NCI-H1048 (cell line): ENCODE results near the gene RPS17.
"Not testable (repeated sequence)": the region's sequence is repeated elsewhere in the genome, so short reads cannot be mapped to it uniquely, and the experiment has no call there.

ENCODE experiments used
- DNase-seq: peaks from one replicate; lab custom pipeline; 2025; lab: John Stamatoyannopoulos, UW

The RPS17 gene

DNA sequence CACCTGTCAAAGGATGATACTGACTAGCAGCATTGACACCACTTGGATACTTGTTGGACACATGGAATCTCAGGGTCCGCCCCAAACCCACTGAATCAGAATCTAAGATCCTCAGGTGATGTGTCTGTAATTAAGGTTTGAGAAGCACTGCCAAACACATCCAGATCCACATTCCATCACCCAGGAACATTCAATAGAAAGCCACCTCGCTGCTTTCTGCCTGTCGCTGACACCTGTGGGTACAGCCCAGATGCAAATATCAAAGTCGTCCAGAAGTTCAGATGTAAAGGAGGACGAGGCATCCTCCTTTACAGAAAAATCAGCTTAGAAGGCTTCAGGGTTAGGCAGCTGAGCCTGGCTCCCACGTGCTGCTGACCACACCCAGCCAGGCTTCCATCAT, 5.2 kb upstream of the RPS17 start:
- DNase-seq, result no peak

DNA sequence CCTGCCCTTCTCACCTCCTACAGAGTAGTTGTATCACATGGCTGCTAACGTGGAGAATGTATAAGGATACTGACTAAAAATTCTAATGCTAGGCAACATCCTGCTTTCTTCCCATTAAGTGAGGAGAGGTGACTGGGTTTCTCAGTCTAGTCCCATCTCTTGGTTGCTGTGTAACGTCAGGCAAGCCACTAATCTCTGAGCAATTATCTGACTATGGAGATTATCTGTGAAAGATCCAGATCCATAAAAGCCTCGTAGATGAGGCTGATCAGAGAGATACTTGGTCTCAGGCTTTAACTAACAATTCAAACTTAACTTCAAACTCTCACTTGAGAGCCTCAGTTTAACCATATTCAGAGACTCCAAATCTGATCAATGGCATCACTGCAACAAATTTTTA, 4.7 kb upstream of the RPS17 start:
- DNase-seq, result no peak

DNA sequence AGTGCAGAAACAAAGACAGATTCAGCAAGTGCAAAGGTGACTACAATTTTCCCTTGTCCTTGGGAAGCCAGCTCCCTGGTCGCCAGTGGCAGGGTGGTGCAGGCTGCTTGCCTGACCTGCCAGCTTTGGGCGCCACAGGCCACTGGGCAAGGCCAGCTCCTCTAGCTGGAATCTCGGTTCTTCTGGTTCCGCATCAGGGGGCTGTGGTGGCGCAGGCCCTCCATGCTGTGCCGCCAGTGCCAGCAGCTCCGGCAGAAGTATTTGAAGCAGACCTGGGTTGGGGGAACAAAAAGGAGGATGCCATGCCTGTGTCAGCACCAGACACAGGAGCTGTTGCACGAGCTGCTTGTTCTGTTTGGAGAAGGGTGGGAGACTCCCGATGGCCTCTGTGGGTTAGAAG, 4.2 kb upstream of the RPS17 start:
- DNase-seq, result no peak

DNA sequence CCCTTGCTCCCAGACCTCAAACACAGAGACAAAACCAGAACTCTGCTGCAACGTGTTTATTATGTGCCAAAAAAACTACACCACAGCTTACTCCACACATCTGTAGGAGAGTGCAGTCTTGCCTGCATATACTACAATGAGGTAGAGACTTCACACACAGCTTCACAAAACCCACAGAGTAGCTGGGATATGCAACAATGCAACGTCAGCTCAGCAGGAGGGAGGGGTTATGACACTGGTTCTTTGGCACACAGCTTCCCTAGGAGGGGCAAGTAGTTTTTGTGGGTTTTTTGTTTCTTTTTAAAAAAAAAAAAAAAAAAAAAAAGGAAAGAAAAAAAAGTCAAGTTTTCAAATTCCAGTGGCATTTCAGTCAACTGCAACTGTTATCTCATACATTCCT, 2.9 kb upstream of the RPS17 start:
- no peak for DNase-seq

DNA sequence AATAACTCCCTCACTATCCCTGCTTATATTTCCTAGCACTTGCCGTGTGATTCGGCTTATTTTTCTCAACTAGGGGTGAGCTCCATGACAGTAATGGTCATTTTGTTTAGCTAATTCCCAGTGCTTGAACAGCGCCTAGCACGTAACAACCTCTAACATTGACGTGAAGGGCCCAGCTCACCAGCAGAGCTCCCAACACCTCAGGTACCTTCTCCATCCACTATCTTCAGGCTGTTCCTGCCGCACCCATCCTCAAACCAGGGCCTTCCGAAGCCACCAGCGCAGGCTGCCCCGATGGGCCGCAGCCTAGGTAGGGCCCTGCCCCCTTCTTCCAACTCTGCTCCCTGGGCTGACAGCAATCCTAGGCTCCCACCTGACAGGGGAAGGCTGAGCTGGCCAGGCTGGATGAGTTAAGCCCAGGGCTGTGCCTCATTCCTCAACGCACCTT, 751 bp upstream of the RPS17 start:
- no peak for DNase-seq

DNA sequence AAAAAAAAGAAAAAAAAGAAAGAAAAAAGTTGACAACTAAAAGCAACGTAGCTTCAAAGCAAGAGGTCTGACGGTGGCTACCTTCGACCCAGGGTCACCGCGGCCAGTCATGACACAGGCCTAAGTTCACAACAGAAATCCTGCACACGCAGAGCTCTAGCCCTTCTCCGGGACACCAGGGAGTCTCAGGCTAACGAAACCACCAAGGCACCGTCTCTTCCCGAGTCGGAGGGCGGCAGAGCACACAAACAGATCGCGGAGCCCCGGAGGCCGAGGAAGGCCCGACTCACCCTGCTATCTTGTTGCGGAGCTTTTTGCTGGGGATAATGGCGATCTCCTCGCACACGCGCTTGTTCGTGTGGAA, 584 bp downstream of the RPS17 start:
- no peak for DNase-seq

DNA sequence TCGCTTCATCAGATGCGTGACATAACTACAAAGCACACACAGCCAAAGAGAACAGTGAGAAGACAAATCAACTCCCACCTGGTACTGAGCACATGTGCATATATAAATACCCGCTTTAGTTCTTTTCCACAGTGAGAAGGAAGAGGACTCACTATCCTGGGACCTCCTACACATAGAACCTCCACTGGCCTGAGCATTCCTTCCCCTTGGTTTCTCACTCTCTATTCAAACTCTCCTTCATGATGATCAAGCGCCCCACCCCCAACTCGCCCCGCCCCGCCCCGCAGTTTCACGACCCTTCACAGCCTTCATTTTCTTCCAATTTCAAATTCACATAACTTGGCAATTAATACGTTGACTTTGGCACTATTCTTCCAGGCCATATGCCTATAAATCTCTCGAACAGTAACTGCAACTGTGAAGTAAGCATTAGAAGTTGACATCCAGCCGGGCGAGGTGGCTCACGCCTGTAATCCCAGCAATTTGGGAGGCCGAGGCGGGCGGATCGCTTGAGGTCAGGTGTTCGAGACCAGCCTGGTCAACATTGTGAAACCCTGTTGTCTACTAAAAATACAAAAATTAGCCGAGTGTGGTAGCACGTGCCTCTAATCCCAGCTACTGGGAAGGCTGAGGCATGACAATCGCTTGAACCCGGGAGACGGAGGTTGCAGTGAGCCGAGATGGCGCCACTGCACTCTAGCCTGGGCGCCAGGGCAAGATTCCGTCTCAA, 1.1 kb downstream of the RPS17 start:
- DNase-seq, result no peak

DNA sequence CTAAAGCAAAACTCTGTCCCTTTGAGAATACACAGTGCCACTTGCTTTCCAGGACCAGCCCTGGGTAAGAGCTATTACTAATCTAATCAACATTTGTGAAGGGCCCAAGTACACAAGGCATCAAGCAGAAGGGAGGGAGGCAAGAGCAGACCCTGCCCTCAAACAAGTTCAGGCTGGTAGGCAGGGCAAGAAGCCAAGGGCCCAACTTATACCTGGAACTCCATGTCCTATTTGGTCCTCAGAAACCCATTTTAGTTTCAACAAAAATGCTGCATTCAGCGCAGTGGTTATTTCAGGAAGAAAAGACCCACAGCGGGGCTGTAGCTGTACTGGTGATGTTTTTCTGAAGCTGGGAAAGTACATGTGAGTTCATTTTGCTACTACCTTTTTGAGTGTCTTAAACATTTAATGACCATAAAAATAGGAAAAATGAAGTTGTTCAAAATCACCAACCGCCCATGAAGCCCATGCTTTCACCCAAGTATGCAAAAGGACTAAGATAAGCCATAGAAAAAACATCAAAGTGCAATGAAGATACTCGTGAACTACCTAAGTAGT, 2.8 kb downstream of the RPS17 start:
- no peak for DNase-seq

DNA sequence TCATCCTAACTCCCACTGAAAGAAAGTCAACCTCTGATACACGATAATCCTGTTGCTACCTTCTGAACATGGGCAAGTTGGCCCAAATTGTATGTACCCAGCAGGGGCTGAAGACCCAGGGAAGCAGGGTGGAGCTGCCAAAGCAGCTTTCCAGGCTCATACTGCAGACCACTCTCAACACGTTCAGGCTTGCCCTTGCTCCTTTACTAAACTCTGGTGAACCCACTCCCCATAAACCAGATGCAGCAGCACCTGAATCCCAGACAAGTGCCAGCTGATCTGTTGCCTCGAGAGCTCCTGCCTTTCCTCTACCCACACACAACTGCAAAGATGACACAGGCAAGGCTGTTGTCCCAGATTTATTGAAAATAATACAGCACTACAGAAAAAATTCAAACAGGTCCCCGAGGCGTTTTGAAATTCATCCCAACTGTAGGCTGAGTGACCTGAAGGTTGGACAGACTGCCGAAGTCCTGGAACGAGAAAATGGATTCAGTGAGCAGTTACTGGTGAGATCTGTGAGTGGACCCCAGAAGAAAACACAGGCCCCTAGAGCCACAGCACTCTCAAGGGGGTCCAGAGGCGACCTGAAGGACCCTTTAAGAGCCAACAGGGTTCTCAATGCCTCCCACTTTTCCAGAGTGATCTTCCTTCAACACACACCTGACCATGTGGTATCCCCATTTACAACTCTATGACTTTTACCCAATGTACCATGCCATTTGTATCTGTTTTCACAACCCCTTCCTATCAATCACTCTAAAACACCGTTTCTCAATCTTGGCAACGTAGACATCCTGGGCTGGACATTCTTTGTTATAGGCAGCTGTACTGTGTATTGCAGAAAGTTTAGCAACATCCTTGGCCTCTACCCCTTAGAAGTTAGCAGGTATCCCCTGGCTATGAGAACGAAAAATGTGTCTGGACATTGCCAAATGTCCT, 3.6 kb downstream of the RPS17 start:
- no peak for DNase-seq

DNA sequence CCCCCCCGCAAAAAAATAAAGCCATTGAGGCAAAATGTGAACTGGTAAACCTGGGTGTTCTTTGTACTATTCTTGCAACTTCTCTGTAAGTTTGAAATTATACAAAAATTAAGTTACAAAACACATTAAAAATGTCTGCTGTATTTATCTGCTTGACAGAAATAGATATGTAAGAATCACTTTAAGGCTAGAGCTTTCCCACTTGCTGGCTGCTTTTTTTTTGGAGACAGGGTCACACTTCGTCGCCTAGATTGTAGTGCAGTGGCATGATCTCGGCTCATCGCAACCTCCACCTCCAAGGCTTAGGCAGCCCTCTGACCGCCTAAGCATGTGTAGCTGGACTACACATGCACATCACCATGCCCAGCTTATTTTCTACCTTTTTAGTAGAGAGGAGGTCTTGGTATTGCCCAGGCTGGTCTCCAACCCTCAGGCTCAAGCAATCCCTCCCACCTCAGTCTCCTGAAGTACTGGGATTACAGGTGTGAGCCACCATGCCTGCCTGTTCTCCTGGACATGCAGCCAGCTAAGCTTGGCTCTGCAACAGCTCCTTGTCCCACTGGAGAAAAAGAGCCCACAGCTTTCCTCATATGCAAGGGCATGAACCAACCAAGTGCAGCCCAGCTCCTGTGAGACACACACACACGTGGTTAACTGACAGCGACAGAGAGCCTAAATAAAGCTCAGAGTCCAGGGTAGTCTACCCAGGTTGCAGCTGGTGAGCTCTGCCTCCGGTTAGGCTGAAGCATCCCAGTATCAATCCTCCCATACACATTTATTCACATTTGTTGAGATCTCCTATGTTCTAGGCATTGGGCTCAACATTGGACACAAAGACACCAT, 4.5 kb downstream of the RPS17 start:
- no peak for DNase-seq

DNA sequence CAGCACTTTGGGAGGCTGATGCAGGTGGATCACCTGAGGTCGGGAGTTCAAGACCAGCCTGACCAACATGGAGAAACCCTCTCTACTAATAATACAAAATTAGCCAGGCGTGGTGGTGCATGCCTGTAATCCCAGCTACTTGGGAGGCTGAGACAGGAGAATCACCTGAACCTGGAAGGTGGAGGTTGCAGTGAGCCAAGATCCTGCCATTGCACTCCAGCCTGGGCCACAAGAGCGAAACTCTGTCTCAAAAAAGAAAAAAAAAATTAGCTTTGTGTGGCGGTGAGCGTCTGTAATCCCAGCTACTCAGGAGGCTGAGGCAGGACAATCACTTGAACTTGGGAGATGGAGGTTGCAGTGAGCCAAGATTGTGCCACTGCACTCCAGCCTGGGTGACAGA, 5.1 kb downstream of the RPS17 start:
- not testable (repeated sequence) for DNase-seq

DNA sequence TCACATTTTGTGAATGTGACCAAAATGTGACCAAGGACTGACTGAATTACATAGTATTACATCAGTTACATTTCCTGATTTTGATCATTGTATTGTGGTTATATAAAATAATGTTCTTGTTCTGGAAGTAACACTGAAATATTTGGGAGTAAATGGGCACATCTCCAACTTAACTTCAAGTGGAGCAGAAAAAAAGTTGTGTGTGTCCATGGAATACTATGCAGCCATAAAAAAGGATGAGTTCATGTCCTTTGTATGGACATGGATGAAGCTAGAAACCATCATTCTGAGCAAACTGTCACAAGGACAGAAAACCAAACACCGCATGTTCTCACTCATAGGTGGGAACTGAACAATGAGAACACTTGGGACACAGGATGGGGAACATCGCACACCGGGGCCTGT, 5.8 kb downstream of the RPS17 start:
- not testable (repeated sequence) for DNase-seq

DNA sequence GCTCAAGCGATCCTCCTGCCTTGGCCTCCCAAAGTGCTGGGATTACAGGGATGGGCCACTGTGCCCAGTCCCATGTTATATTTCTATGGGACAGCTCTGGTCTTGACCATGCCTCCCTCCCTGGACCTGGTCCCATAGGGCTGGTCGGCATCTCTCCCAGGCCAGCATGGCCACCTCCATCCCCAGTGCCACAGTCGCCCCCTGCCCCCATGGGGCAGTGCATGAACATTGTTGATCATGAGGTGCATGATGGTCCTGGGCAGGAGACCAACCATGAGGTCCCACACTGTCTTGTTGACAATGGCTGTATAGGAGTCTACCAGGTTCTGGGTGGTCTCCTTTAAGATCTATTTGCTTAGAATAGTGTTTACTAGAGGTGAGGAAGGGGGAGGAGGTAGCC, 6.5 kb downstream of the RPS17 start:
- DNase-seq, result no peak

DNA sequence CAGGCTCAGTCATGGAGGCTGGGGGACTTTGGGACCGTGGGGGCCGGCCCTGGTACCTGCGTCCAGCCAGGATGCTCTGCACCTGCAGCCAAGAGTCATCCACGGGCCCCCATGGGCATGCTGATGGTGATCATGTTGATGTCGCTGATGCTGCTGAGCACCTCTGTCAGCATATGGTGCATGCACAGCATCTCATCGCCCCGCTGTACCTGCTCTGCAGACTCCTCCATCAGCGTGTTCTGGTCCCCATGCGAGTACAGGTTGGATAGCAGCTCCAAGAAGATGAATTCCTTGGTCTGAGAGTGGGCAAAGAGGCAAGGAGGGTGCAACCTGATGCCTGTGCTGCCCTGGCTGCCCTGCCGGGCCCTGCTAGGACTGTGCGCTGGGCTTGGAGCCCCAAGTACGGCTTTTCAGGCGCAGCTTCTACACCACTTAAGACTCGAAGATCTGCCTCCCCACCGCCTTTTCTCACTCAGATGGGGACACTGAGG, 7.2 kb downstream of the RPS17 start:
- no peak for DNase-seq

DNA sequence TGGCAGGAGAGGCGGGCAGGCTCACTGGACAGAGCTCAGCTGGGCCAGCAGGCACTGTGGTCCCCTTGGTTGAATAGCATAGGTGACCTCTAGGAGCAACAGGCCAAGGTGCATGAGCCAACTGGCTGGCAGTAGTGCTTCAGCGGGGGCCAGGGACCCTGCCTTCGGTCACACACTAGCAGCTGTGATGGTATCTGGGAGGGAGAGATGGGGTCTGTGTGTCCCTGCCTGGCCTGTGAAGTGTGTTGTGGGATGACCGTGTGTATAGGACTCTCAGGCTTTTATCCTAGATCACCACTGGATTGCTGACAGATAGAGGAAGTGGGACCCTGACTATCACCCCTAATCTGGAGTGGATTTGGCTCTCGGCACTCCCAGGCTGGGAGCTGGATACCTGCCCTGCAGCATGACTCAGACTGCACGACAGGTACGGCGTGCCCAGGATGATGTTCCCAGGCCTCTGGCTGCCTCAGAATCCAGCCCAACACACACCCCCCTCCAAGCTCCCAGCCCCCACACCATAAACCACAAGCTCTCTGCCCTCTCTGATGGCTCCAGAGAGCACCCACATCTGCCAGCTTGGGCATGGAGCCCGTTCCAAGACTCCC, 7.8 kb downstream of the RPS17 start:
- no peak for DNase-seq

DNA sequence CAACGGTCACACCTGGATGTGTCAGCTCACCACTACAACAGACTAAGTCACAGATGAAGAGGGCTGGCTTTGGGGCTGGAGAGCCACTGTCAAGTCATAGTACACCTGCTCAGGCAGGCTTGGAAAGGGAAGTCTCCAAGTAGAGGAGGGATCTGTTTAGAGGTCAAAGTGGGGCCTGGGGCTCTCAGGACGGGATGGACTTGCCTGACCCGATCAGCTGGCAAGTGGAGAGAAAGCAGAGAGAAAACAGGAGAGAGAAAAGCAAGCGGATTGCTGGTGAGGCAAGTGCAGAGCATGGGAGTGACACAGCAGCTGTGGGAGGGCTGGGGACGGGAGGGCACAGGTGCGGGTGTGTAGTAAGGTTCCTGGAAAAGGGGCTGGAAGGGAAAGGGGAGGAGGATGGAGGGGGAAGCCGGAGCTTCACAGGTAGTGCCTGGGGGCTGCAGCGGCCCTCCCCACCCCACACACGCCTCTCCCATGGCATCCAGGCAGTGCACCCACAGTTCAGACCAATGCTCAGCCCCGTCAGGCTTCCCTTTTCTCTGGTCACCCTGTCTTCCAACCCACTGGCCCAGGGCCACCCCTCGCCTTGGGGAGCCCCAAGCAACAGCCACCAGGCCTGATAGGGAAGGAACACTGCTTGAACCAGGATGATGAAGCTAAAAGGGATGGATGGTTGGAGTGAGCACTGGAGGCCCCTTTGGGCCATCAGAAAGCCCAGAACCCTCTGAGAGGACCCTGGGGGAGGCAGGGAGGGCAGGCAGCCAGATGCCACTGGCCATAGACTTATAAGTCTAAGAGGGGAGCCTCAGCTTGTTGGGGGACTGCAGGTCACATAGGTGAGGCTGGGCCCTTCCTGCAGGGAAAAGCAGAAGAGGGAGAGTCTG, 8.5 kb downstream of the RPS17 start:
- no peak for DNase-seq

DNA sequence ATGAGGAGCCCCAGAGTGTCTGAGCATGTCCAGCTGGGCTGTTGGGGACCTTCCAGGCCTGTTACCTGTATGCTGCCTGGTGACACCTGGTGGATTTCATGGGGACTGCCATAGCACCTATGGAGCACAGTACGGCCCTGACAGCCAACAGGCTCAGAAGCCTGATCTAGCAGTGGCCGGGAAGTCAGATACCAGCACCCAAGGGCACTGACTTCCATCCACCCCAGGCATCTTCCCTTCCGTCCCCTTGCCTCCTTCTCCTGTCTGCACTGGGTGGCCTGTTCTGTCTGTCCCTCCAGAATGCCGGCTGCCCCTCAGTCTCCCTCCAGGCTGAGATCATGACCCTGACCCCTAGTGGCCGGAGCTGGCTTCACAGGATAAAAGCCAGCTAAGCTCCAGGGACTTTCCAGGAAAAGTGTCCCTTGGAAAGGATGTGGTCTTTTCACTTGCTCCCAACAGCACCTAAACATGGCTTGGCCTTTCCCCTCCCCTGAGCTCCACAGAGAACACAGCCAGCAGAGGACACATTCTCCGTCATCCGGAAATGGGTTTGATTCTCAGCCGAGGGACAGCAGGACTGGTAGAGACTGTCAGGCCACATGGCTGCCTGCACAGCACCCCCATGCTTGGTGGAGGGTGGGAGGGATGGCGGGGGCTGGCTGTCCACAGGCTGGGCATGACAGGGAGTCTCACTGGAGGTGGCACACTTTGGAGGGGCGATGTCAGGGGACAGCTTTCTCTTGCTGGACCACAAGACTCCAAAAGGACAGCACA, 9.5 kb downstream of the RPS17 start:
- DNase-seq, result no peak

DNA sequence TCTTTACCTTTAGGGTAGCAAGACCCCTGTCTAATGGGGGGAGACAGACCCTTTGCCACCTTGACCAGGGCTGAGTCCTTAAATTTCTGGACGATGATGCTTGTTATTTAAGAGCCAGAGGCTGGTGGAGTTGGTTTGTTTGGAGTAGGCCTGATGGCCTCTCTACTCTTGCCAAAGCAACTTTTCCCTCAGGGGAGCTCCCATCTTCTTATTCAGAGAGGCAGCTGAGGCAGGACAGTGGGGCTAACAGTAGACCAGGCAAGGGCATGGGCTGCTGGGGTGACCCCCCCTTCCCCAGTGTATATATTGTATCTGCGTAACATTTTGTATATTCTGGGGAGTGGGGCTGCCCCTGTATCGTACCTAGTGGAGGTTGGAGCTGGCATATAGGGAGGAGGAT, 10.3 kb downstream of the RPS17 start:
- no peak for DNase-seq

DNA sequence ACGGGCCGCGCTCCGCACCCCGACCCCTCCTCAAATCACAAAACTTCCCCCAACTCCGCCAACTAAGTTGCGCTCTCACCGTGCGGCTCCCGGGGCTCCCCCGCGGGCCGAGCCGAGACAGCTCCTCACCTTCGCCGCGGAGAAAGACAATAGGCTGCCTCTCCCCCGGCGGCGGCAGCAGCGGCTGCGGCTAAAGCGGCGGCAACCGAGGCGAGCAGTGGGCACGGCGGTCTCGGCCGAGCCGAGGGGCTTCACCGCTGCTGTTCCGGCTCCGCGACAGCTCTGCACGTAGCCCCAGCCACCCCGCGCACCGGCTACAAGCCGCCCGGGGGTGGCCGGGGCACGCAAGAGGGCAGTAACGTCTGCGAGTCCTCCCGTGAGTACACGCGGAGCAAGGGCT, 26.7 kb downstream of the RPS17 start:
- not testable (repeated sequence) for DNase-seq

DNA sequence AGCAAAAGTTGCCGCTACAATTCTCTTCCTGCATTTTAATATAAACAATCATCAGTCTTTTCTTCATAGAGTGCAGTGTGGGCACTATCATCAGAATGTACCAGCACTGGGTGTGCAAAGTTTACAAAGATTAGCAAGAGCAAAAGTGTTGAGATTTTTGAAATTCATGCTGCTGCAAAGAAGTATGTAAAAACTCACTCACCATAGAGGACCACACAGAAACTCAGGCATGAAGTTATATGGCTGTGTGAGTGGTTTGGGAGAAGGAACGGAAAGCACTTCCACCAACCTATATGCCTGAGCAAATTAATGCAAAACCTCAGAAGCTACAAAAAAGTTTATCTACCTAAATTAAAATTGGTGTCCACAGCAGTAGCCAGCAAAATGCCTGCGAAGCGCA, 32.6 kb downstream of the RPS17 start:
- DNase-seq, result not testable (repeated sequence)
